Neural progenitor cell (in vitro differentiated cells): ENCODE data around the gene TMX1. TPM values are rescaled to one million over a fixed set of nuclear protein-coding genes. Genes with fewer than 3 reads are reported as not detected.

Source experiments
- DNase-seq: peaks from one replicate; pipeline ENCODE4 v3.0.0-alpha.2; 2016; ENCODE audit warnings: low spot score
- H2AFZ ChIP-seq: fragments of 200-600 bp; sonication (generic); replicated peaks from 2 replicates; pipeline ENCODE4 v1.6.1; 2016; ENCODE audit warnings: antibody characterized with exemption
- H3F3A ChIP-seq: fragments of 200-600 bp; sonication (generic); 2 replicates; pipeline ENCODE4 v1.6.1; 2016; ENCODE audit warnings: antibody characterized with exemption, low read depth
- H3K27ac ChIP-seq: fragments of 200-600 bp; sonication (generic); 2 replicates; pipeline ENCODE4 v1.5.1; 2016; ENCODE audit warnings: mild to moderate bottlenecking
- H3K27me3 ChIP-seq: fragments of 200-600 bp; sonication (generic); 2 replicates; pipeline ENCODE4 v1.6.1; 2016; ENCODE audit warnings: mild to moderate bottlenecking, moderate library complexity
- H3K36me3 ChIP-seq: fragments of 200-600 bp; sonication (generic); 2 replicates; pipeline ENCODE4 v1.5.1; 2016
- H3K4me1 ChIP-seq: fragments of 200-600 bp; sonication (generic); 2 replicates; pipeline ENCODE4 v1.6.1; 2016; ENCODE audit warnings: mixed run types
- H3K4me2 ChIP-seq: fragments of 200-600 bp; sonication (generic); 2 replicates; pipeline ENCODE4 v1.6.1; 2016
- H3K4me3 ChIP-seq: fragments of 200-600 bp; sonication (generic); 2 replicates; pipeline ENCODE4 v1.5.1; 2016
- H3K79me2 ChIP-seq: fragments of 200-600 bp; sonication (generic); 2 replicates; pipeline ENCODE4 v1.6.1; 2016; ENCODE audit warnings: low read depth
- H3K9ac ChIP-seq: fragments of 200-600 bp; sonication (generic); 2 replicates; pipeline ENCODE4 v1.6.1; 2016
- H3K9me3 ChIP-seq: fragments of 200-600 bp; sonication (generic); 2 replicates; pipeline ENCODE4 v1.5.1; 2016; ENCODE audit warnings: low read depth
- H4K20me1 ChIP-seq: fragments of 200-600 bp; sonication (generic); 2 replicates; pipeline ENCODE4 v1.6.1; 2016; ENCODE audit warnings: low read depth
- H3K27ac Mint-ChIP-seq: 3 replicates; pipeline ENCODE4 v1.8.0; 2021; ENCODE audit warnings: mixed read lengths
- H3K27me3 Mint-ChIP-seq: 2 replicates; pipeline ENCODE4 v1.8.0; 2022; ENCODE audit warnings: low read depth, mild to moderate bottlenecking, inconsistent platforms, moderate library complexity, mixed read lengths; ENCODE audit not compliant: insufficient read depth
- H3K36me3 Mint-ChIP-seq: 3 replicates; pipeline ENCODE4 v1.8.0; 2021; ENCODE audit warnings: mixed read lengths
- H3K4me1 Mint-ChIP-seq: 3 replicates; pipeline ENCODE4 v1.8.0; 2021; ENCODE audit warnings: mixed read lengths
- H3K4me3 Mint-ChIP-seq: 3 replicates; pipeline ENCODE4 v1.8.0; 2021; ENCODE audit warnings: mild to moderate bottlenecking, moderate library complexity, mixed read lengths
- H3K9me3 Mint-ChIP-seq: 3 replicates; pipeline ENCODE4 v1.8.0; 2020; ENCODE audit warnings: mixed read lengths
- EZH2 ChIP-seq: fragments of 200-600 bp; sonication (generic); IDR thresholded peaks from 2 replicates; pipeline ENCODE4 v1.6.1; 2017; ENCODE audit warnings: antibody characterized with exemption, mild to moderate bottlenecking, moderate library complexity
- EZH2phosphoT487 ChIP-seq: fragments of 200-600 bp; sonication (generic); IDR thresholded peaks from 2 replicates; pipeline ENCODE4 v1.6.1; 2017; ENCODE audit warnings: antibody characterized with exemption
- total RNA-seq: library from RNA; depleted of rRNA; stranded (reverse); fragments of >200 nt; gene quantifications from 2 replicates; pipeline ENCODE4 v1.2.3, GENCODE V29; 2015; ENCODE audit warnings: low replicate concordance
- TF ChIP-seq, protein P1 (sequence below): fragments of 200-600 bp; sonication (generic); IDR thresholded peaks from 2 replicates; pipeline ENCODE4 v1.5.1; 2017; ENCODE audit warnings: antibody characterized with exemption, mild to moderate bottlenecking

TMX1 gene
- total RNA-seq, 1 donor from 2014 or later = 96.4 TPM

DNA sequence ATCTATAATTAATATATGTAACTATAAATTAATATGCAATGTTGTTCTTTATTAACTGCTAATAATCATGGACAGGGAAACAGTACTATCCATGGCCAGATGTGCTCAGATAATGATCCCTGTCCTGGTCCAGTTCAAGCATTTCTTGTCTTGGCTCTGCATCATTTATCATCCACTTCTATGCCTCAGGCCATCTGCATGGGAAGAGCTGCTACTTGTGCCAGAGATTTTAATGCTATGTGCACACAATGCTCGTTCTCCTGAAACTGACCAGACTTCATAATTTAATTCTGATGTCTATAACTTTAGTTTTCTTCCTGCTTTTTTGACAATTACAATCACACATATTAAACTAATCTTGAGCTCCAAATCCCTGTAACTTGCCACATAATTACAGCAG is 11.2 kb upstream of the TMX1 start:
- Mint-ChIP-seq H3K4me1 (no peaks in the 10 kb centered on the region), H3K36me3 (no peaks in the 10 kb centered on the region), H3K4me3 (no peak overlapping the region), H3K27ac (no peak overlapping the region), H3K9me3 (no peaks in the 10 kb centered on the region), H3K27me3 (peaks cover 2% of the 10 kb centered on the region)
- Histone ChIP-seq H2AFZ (no peak overlapping the region), H3K27me3 (no peaks in the 10 kb centered on the region), H4K20me1 (no peaks in the 10 kb centered on the region), H3K27ac (no peak overlapping the region), H3K9me3 (no peaks in the 10 kb centered on the region), H3K4me1 (no peaks in the 10 kb centered on the region), H3K79me2 (no peaks in the 10 kb centered on the region), H3F3A (no peaks in the 10 kb centered on the region), H3K36me3 (no peaks in the 10 kb centered on the region), H3K4me3 (no peak overlapping the region), H3K4me2 (no peak overlapping the region), H3K9ac (no peak overlapping the region)
- TF ChIP-seq, protein P1, sequence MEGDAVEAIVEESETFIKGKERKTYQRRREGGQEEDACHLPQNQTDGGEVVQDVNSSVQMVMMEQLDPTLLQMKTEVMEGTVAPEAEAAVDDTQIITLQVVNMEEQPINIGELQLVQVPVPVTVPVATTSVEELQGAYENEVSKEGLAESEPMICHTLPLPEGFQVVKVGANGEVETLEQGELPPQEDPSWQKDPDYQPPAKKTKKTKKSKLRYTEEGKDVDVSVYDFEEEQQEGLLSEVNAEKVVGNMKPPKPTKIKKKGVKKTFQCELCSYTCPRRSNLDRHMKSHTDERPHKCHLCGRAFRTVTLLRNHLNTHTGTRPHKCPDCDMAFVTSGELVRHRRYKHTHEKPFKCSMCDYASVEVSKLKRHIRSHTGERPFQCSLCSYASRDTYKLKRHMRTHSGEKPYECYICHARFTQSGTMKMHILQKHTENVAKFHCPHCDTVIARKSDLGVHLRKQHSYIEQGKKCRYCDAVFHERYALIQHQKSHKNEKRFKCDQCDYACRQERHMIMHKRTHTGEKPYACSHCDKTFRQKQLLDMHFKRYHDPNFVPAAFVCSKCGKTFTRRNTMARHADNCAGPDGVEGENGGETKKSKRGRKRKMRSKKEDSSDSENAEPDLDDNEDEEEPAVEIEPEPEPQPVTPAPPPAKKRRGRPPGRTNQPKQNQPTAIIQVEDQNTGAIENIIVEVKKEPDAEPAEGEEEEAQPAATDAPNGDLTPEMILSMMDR = no peak
- TF ChIP-seq EZH2phosphoT487 = no peak
- no peak for TF ChIP-seq EZH2
- DNase-seq = no peak

DNA sequence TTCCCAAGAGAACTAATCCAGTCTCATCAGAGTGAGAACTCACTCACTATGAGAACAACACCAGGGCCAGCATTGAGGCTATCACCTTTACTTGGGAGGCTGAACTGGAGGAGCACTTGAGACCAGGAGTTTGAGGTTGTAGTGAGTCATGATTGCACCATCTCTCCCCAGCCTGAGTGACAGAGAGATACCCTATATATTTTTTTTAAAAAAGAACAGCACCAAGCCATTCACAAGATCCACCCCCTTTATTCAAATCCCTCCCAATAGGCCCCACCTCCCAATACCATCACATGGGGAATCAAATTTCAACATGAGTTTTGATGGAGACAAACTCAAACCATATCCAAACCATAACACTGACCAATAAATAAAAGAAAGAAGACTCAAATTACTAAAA is 3.7 kb upstream of the TMX1 start:
- Mint-ChIP-seq H3K27ac (no peak overlapping the region), H3K4me3 (no peak overlapping the region), H3K27me3 (no peaks in the 10 kb centered on the region), H3K36me3 (no peaks in the 10 kb centered on the region), H3K9me3 (no peaks in the 10 kb centered on the region), H3K4me1 (peaks cover under 1% of the 10 kb centered on the region)
- TF ChIP-seq EZH2phosphoT487 (no peak), EZH2 (no peak)
- TF ChIP-seq, protein P1 = no peak
- H3K9ac ChIP-seq = no peak overlapping the region
- DNase-seq = no peak
- H3K27ac ChIP-seq = no peak overlapping the region
- no peaks in the 10 kb centered on the region for H4K20me1 ChIP-seq
- no peaks in the 10 kb centered on the region for H3F3A ChIP-seq
- H3K9me3 ChIP-seq = no peaks in the 10 kb centered on the region
- no peak overlapping the region for H3K4me3 ChIP-seq
- no peak overlapping the region for H3K4me2 ChIP-seq
- H2AFZ ChIP-seq = no peak overlapping the region
- peaks cover 12% of the 10 kb centered on the region for H3K79me2 ChIP-seq
- H3K4me1 ChIP-seq = peaks cover 1% of the 10 kb centered on the region
- H3K27me3 ChIP-seq = no peaks in the 10 kb centered on the region
- H3K36me3 ChIP-seq = no peaks in the 10 kb centered on the region

DNA sequence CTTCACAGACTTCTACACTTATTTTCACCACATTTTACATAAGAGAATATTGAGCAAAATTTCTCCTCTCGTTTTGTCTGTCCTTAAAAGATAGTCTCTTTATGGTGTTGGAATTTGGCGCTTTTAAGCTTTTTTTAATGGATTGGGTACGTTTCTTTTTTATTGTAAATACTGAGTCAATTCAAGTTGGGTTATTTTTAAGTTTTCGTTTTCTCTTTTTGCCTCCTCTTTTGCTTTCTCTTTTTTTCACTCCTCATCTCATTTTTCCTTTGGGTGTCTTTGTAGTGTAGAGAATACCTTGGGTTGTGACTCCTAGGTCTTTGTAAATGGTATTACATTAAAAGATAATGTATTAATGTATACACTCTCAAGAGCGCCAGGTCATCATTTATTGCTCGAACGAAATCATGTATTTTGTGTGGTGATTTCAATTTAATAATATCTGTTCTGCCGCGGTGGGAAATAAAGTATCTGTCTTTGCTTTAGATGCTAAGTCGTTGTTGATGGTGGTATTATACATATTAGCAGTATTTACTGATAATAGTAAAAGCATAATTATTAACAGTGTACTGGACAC is 845 bp downstream of the TMX1 start:
- H3K4me1 Mint-ChIP-seq = peaks cover 20% of the 10 kb centered on the region
- Histone ChIP-seq H3K9ac (peak overlapping the region; percentile 56), H3K27ac (no peak overlapping the region), H3K9me3 (no peaks in the 10 kb centered on the region), H3K4me1 (peaks cover 16% of the 10 kb centered on the region), H3K79me2 (peaks cover 58% of the 10 kb centered on the region), H3K4me2 (peak overlapping the region; percentile 80), H3F3A (peaks cover 7% of the 10 kb centered on the region), H3K36me3 (peaks cover 10% of the 10 kb centered on the region), H3K27me3 (no peaks in the 10 kb centered on the region), H4K20me1 (peaks cover 16% of the 10 kb centered on the region), H3K4me3 (peak overlapping the region; percentile 73), H2AFZ (peak overlapping the region; percentile 72)
- TF ChIP-seq EZH2phosphoT487 (no peak), EZH2 (no peak)
- TF ChIP-seq, protein P1 = no peak
- no peaks in the 10 kb centered on the region for H3K9me3 Mint-ChIP-seq
- no peak for DNase-seq
- H3K36me3 Mint-ChIP-seq = peaks cover 12% of the 10 kb centered on the region
- H3K27ac Mint-ChIP-seq = no peak overlapping the region
- no peaks in the 10 kb centered on the region for H3K27me3 Mint-ChIP-seq
- no peak overlapping the region for H3K4me3 Mint-ChIP-seq
